Activated CD4-positive, alpha-beta memory T cell treated with anti-CD3 and anti-CD28 coated beads for 36 hours (primary cell): ENCODE results near the gene NFIB. TPM values are rescaled to one million over a fixed set of nuclear protein-coding genes. Genes with fewer than 3 reads are reported as not detected.

Experiments
- CTCF ChIA-PET: fragments of 350-600 bp; sonication (Branson Sonifier 250); formaldehyde crosslinking; loops from one replicate; lab custom pipeline; 2021; ENCODE audit warnings: antibody characterized with exemption, inconsistent platforms; lab: Charles Lee
- POLR2A ChIA-PET: fragments of 350-600 bp; sonication (Branson Sonifier 250); formaldehyde crosslinking; loops from one replicate; lab custom pipeline; 2021; ENCODE audit warnings: antibody characterized with exemption; lab: Charles Lee
- DNase-seq: peaks from one replicate; pipeline ENCODE4 v3.0.0-alpha.2; 2020
- H3K27ac Mint-ChIP-seq: one replicate; pipeline ENCODE4 v1.8.0; 2021; ENCODE audit warnings: mixed read lengths
- H3K27me3 Mint-ChIP-seq: one replicate; pipeline ENCODE4 v1.8.0; 2021; ENCODE audit warnings: mixed read lengths
- H3K36me3 Mint-ChIP-seq: one replicate; pipeline ENCODE4 v1.8.0; 2021; ENCODE audit warnings: mixed read lengths
- H3K4me1 Mint-ChIP-seq: one replicate; pipeline ENCODE4 v1.8.0; 2021; ENCODE audit warnings: low read depth, mixed read lengths
- H3K4me3 Mint-ChIP-seq: one replicate; pipeline ENCODE4 v1.8.0; 2021; ENCODE audit warnings: mild to moderate bottlenecking, mixed read lengths
- H3K9me3 Mint-ChIP-seq: one replicate; pipeline ENCODE4 v1.8.0; 2021; ENCODE audit warnings: mixed read lengths
- intact Hi-C: fragments of 100-400 bp; cut with micrococcal nuclease; formaldehyde crosslinking; loops from one replicate; pipeline ENCODE4 v1.15.1; 2023
- total RNA-seq, 2 experiments: library from RNA; stranded (reverse); gene quantifications; one replicate each; pipeline ENCODE4 v1.2.3, GENCODE V29; 2021

The NFIB gene
- total RNA-seq, 2 experiments from 2014 or later, result not detected

GRCh38 chr9:14307989-14308852 lies 5.7 kb downstream of the NFIB start:
- intact Hi-C loops, result no loop called here
- H3K27ac Mint-ChIP-seq, result no peak overlapping the region

GRCh38 chr9:14306672-14307660 lies 7.0 kb downstream of the NFIB start:
- ChIA-PET CTCF (no interaction called here), POLR2A (no interaction called here)
- H3K36me3 Mint-ChIP-seq, result no peaks in the 10 kb centered on the region
- peaks cover 42% of the 10 kb centered on the region for H3K27me3 Mint-ChIP-seq
- H3K4me1 Mint-ChIP-seq, result peaks cover 3% of the 10 kb centered on the region
- no peaks in the 10 kb centered on the region for H3K9me3 Mint-ChIP-seq
- DNase-seq, result no peak
- no peak overlapping the region for H3K27ac Mint-ChIP-seq
- H3K4me3 Mint-ChIP-seq, result no peak overlapping the region
- intact Hi-C loops, result no loop called here

More at GRCh38 chr9:14307989-14308852, 5.7 kb downstream of the NFIB start:
- Mint-ChIP-seq H3K27me3 (peaks cover 51% of the 10 kb centered on the region), H3K4me3 (no peak overlapping the region), H3K36me3 (peaks cover 2% of the 10 kb centered on the region), H3K4me1 (peaks cover 8% of the 10 kb centered on the region), H3K9me3 (no peaks in the 10 kb centered on the region)
- no peak for DNase-seq
- ChIA-PET POLR2A (no interaction called here), CTCF (interaction anchor here (1.1 kb wide), 1 partner anchor 45 kb away, joined by 4 read pairs; no protein-coding TSS in a partner anchor)

DNA sequence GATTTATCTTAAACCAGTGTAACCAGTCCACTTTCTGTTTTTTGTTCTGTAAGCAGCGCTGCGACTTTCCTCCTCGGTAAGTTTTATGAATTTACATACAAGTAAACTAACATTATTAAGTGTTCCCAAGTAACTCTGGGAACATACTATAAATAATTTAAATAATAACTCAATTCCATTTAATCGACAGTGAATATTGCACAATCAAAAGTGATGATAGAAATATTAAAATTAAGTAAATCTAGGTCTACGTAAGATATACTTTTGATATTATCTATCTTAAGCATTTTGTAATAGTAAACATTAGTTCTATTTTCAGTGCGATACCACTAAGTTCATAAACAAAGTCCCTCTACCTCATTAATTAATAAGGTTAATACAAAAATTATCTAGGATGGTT lies 7.8 kb downstream of the NFIB start:
- Mint-ChIP-seq H3K36me3 (no peaks in the 10 kb centered on the region), H3K27ac (no peak overlapping the region), H3K27me3 (peaks cover 42% of the 10 kb centered on the region), H3K4me3 (no peak overlapping the region), H3K9me3 (no peaks in the 10 kb centered on the region), H3K4me1 (peaks cover 3% of the 10 kb centered on the region)
- POLR2A ChIA-PET, result no interaction called here
- DNase-seq, result no peak
- CTCF ChIA-PET, result no interaction called here
- intact Hi-C loops, result no loop called here

GRCh38 chr9:14304259-14304658 lies 9.7 kb downstream of the NFIB start:
- H3K27me3 Mint-ChIP-seq, result peaks cover 41% of the 10 kb centered on the region
- CTCF ChIA-PET, result interaction anchor here (0.9 kb wide), 1 partner anchor 14 kb away, joined by 3 read pairs; no protein-coding TSS in a partner anchor

GRCh38 chr9:14303521-14303920 lies 10.4 kb downstream of the NFIB start:
- Mint-ChIP-seq H3K4me1 (no peaks in the 10 kb centered on the region), H3K27me3 (peaks cover 35% of the 10 kb centered on the region), H3K4me3 (no peak overlapping the region), H3K9me3 (no peaks in the 10 kb centered on the region), H3K36me3 (no peaks in the 10 kb centered on the region), H3K27ac (no peak overlapping the region)
- intact Hi-C loops, result no loop called here
- DNase-seq, result no peak
- CTCF ChIA-PET, result interaction anchor here (0.9 kb wide), 1 partner anchor 15 kb away, joined by 3 read pairs; no protein-coding TSS in a partner anchor
- POLR2A ChIA-PET, result no interaction called here

More at GRCh38 chr9:14304259-14304658, 9.7 kb downstream of the NFIB start:
- Mint-ChIP-seq H3K4me1 (peaks cover under 1% of the 10 kb centered on the region), H3K27ac (no peak overlapping the region), H3K36me3 (no peaks in the 10 kb centered on the region), H3K9me3 (no peaks in the 10 kb centered on the region), H3K4me3 (no peak overlapping the region)
- DNase-seq, result no peak
- intact Hi-C loops, result no loop called here
- POLR2A ChIA-PET, result no interaction called here

DNA sequence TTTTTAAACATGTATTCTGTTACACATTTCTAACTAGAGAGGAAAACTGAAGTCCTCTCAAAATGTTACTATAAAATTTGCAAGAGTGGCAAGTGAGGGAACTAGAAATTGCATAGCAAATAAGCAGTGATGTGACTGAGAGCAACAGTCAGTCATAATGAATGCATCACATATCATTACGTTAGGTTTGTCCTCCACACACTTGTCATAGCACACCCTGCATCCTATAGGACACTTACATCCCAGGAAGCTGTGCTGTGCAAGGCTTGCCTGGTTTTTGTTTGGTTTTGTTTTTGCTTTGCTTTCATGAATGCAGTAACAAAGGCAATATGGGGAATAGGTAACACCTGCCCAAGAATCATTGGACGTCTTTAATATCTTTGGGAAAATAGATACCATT lies 10.8 kb downstream of the NFIB start:
- Mint-ChIP-seq H3K36me3 (no peaks in the 10 kb centered on the region), H3K27ac (no peak overlapping the region), H3K9me3 (no peaks in the 10 kb centered on the region), H3K27me3 (peaks cover 31% of the 10 kb centered on the region), H3K4me1 (no peaks in the 10 kb centered on the region), H3K4me3 (no peak overlapping the region)
- ChIA-PET CTCF (no interaction called here), POLR2A (no interaction called here)
- no peak for DNase-seq
- intact Hi-C loops, result no loop called here

GRCh38 chr9:14302405-14302804 lies 11.5 kb downstream of the NFIB start:
- Mint-ChIP-seq H3K27me3 (peaks cover 27% of the 10 kb centered on the region), H3K4me3 (no peak overlapping the region), H3K9me3 (no peaks in the 10 kb centered on the region), H3K4me1 (no peaks in the 10 kb centered on the region), H3K36me3 (no peaks in the 10 kb centered on the region), H3K27ac (no peak overlapping the region)
- DNase-seq, result no peak
- POLR2A ChIA-PET, result no interaction called here
- CTCF ChIA-PET, result no interaction called here
- intact Hi-C loops, result no loop called here

DNA sequence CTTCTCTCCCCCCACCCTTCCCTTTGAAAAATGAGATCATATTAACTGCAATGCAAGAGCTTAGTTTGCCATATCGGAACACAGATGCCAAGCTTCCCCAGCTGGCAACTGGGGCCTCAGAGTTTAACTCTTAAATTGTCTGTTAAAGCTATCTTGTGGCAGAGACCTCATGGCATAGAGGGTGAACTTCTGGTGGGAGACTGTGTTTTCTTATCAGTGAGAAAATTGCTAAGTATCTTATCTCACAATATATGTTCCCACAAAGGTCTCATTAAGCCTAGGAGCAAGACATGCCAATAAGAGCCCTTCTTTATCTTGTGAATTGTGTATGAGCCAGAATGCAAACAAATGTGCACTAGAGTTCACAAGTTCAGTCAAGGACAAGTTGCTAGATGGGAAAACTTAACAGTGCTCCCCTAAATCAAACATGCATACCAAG lies 12.3 kb downstream of the NFIB start:
- no peaks in the 10 kb centered on the region for H3K36me3 Mint-ChIP-seq
- peaks cover 25% of the 10 kb centered on the region for H3K27me3 Mint-ChIP-seq
- intact Hi-C loops, result no loop called here
- no peak overlapping the region for H3K27ac Mint-ChIP-seq
- CTCF ChIA-PET, result interaction anchor here (0.6 kb wide), 1 partner anchor 203 kb away, joined by 6 read pairs; no protein-coding TSS in a partner anchor
- POLR2A ChIA-PET, result no interaction called here
- no peaks in the 10 kb centered on the region for H3K9me3 Mint-ChIP-seq
- no peak overlapping the region for H3K4me3 Mint-ChIP-seq
- H3K4me1 Mint-ChIP-seq, result no peaks in the 10 kb centered on the region
- DNase-seq, result no peak

DNA sequence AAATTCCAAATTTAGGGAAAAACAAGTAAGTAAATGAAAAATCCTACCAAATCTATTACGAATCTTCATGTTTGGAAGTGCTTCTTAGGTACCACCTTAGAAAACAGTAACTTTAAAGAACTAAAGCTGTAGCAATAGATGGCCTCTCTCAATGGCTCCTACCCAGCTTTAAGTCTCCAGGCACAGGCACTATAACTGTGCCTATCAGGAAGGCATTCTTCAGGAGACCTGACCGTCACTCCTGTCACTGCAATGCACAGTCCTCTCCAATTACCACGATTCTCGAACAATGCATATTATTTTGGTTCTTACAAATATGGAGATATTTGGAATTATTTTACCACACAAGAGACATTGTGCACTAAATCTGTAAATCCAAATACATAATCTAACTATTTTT lies 12.9 kb downstream of the NFIB start:
- Mint-ChIP-seq H3K4me3 (no peak overlapping the region), H3K36me3 (no peaks in the 10 kb centered on the region), H3K4me1 (no peaks in the 10 kb centered on the region), H3K9me3 (no peaks in the 10 kb centered on the region), H3K27me3 (peaks cover 25% of the 10 kb centered on the region), H3K27ac (no peak overlapping the region)
- no peak for DNase-seq
- ChIA-PET CTCF (no interaction called here), POLR2A (no interaction called here)
- intact Hi-C loops, result no loop called here

DNA sequence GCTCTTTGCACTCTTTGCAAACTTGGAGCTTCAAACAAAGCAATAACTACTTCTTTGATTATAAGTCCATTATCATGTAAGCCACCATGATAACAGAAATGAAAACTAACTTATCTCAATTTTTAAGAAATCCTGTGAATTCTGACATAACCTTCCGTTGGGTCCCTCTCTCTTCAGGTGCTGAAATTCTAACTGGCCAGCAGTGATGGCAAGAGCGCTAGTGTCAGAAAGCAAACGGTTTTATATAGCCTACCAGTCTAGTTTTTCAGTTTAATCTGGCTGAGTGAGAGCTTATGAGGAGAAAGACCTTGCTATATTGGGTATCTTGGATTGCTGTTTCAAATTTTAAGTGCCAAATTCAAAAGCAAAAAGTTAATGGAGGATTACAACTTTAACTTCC lies 13.4 kb downstream of the NFIB start:
- no peaks in the 10 kb centered on the region for H3K9me3 Mint-ChIP-seq
- peaks cover 29% of the 10 kb centered on the region for H3K27me3 Mint-ChIP-seq
- POLR2A ChIA-PET, result no interaction called here
- intact Hi-C loops, result no loop called here
- no peak overlapping the region for H3K4me3 Mint-ChIP-seq
- no peaks in the 10 kb centered on the region for H3K36me3 Mint-ChIP-seq
- H3K27ac Mint-ChIP-seq, result no peak overlapping the region
- CTCF ChIA-PET, result no interaction called here
- no peaks in the 10 kb centered on the region for H3K4me1 Mint-ChIP-seq
- no peak for DNase-seq

- DNase-seq, result no peak
- POLR2A ChIA-PET, result no interaction called here
- Mint-ChIP-seq H3K27me3 (peaks cover 30% of the 10 kb centered on the region), H3K27ac (no peak overlapping the region), H3K4me1 (no peaks in the 10 kb centered on the region), H3K4me3 (no peak overlapping the region), H3K9me3 (no peaks in the 10 kb centered on the region), H3K36me3 (no peaks in the 10 kb centered on the region)
- CTCF ChIA-PET, result no interaction called here
- intact Hi-C loops, result no loop called here
Observed at GRCh38 chr9:14300040-14300439, 13.9 kb downstream of the NFIB start.

GRCh38 chr9:14298601-14299022 lies 15.3 kb downstream of the NFIB start:
- Mint-ChIP-seq H3K4me3 (no peak overlapping the region), H3K4me1 (no peaks in the 10 kb centered on the region), H3K36me3 (no peaks in the 10 kb centered on the region), H3K9me3 (no peaks in the 10 kb centered on the region), H3K27ac (no peak overlapping the region), H3K27me3 (peaks cover 28% of the 10 kb centered on the region)
- POLR2A ChIA-PET, result no interaction called here
- intact Hi-C loops, result no loop called here
- no peak for DNase-seq
- CTCF ChIA-PET, result interaction anchor here (1.5 kb wide), 1 partner anchor 55 kb away, joined by 4 read pairs; no protein-coding TSS in a partner anchor
